ENCODE results near the gene FEZ2.

DNA sequence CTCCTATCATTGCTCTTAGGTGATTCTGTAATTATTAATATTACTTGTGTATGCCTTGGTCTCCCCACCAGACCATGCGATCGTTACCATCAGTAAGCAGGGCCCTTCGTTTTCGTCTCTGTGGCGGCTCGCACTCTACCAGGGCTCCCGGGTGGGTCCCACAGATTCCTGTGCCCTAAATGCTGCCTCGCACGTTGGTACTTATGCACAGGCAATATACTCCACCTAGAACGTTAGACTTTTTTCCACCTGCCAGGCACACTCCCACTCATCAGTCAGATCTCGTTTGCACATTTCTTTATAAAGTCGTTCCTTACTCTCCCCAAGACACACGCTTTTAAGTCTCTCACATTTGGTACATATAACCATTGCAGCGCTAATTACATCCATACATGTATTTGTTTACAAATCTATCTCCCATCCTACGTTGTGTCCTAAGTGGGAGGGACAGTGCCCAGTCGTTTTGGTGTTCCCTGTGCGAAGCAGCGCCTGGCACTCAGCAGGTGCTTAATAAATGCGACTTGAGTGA, 901 bp downstream of the FEZ2 start:
- TF ChIP-seq, protein P1, sequence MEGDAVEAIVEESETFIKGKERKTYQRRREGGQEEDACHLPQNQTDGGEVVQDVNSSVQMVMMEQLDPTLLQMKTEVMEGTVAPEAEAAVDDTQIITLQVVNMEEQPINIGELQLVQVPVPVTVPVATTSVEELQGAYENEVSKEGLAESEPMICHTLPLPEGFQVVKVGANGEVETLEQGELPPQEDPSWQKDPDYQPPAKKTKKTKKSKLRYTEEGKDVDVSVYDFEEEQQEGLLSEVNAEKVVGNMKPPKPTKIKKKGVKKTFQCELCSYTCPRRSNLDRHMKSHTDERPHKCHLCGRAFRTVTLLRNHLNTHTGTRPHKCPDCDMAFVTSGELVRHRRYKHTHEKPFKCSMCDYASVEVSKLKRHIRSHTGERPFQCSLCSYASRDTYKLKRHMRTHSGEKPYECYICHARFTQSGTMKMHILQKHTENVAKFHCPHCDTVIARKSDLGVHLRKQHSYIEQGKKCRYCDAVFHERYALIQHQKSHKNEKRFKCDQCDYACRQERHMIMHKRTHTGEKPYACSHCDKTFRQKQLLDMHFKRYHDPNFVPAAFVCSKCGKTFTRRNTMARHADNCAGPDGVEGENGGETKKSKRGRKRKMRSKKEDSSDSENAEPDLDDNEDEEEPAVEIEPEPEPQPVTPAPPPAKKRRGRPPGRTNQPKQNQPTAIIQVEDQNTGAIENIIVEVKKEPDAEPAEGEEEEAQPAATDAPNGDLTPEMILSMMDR (IDR thresholded peaks at IDR 0.05; ENCODE audit: insufficient read depth, low read length, poor library complexity, severe bottlenecking) = no peak
- TF ChIP-seq EZH2phosphoT487 (conservative IDR thresholded peaks at IDR 0.05; ENCODE audit: low read length) = no peak
